KMS-11 (cell line): ENCODE measurements around the gene ADAMTS14.

Experiments
- H2AFZ ChIP-seq: fragments of 200-600 bp; sonication (generic); 2 replicates; pipeline ENCODE4 v1.6.1; 2016; ENCODE audit warnings: antibody characterized with exemption, mixed run types, low read depth
- H3K27ac ChIP-seq: fragments of 200-600 bp; sonication (generic); 2 replicates; pipeline ENCODE4 v1.6.1; 2016; ENCODE audit warnings: mild to moderate bottlenecking, mixed run types
- H3K27me3 ChIP-seq: fragments of 200-600 bp; sonication (generic); 2 replicates; pipeline ENCODE4 v1.6.1; 2017; ENCODE audit warnings: mild to moderate bottlenecking, low read depth, mixed run types, moderate library complexity; ENCODE audit not compliant: insufficient read depth
- H3K36me3 ChIP-seq: fragments of 200-600 bp; sonication (generic); 2 replicates; pipeline ENCODE4 v1.6.1; 2017; ENCODE audit warnings: mild to moderate bottlenecking, mixed run types; ENCODE audit not compliant: insufficient read depth
- H3K4me1 ChIP-seq: fragments of 200-600 bp; sonication (generic); 2 replicates; pipeline ENCODE4 v1.6.1; 2016; ENCODE audit warnings: mild to moderate bottlenecking, low read depth, mixed run types; ENCODE audit not compliant: poor library complexity, severe bottlenecking
- H3K4me2 ChIP-seq: fragments of 200-600 bp; sonication (generic); 2 replicates; pipeline ENCODE4 v1.7.0; 2016; ENCODE audit warnings: mild to moderate bottlenecking, mixed run types
- H3K4me3 ChIP-seq: fragments of 200-600 bp; sonication (generic); IDR thresholded peaks from 2 replicates; pipeline ENCODE4 v1.6.1; 2017; ENCODE audit warnings: low read depth, low read length, mixed read lengths; ENCODE audit not compliant: insufficient read depth
- H3K79me2 ChIP-seq: fragments of 200-600 bp; sonication (generic); 2 replicates; pipeline ENCODE4 v1.6.1; 2016; ENCODE audit warnings: low read depth, mixed run types; ENCODE audit not compliant: insufficient read depth
- H3K9ac ChIP-seq: fragments of 200-600 bp; sonication (generic); 2 replicates; pipeline ENCODE4 v1.6.1; 2016; ENCODE audit warnings: mild to moderate bottlenecking, mixed run types
- H4K20me1 ChIP-seq: fragments of 200-600 bp; sonication (generic); 2 replicates; pipeline ENCODE4 v1.6.1; 2016; ENCODE audit warnings: mild to moderate bottlenecking, mixed run types; ENCODE audit not compliant: insufficient read depth
- CTCF ChIP-seq: fragments of 200-600 bp; sonication (generic); conservative IDR thresholded peaks from 2 replicates; pipeline ENCODE4 v1.6.1; 2017; ENCODE audit warnings: low read depth, mild to moderate bottlenecking, antibody characterized with exemption, low read length, moderate library complexity, mixed read lengths

Gene ADAMTS14

GRCh38 chr10:70791386-70792039, 119.2 kb downstream of the ADAMTS14 start:
- no peaks in the 10 kb centered on the region for H3K79me2 ChIP-seq
- H3K27me3 ChIP-seq = no peaks in the 10 kb centered on the region
- H2AFZ ChIP-seq = no peak overlapping the region
- H3K4me3 ChIP-seq = no peak overlapping the region
- no peaks in the 10 kb centered on the region for H4K20me1 ChIP-seq
- H3K4me1 ChIP-seq = no peaks in the 10 kb centered on the region
- no peaks in the 10 kb centered on the region for H3K36me3 ChIP-seq
- no peak overlapping the region for H3K4me2 ChIP-seq
- no peak overlapping the region for H3K27ac ChIP-seq
- no peak for TF ChIP-seq CTCF
- H3K9ac ChIP-seq = no peak overlapping the region

GRCh38 chr10:70795613-70796012, 123.3 kb downstream of the ADAMTS14 start:
- Histone ChIP-seq H3K4me1 (no peaks in the 10 kb centered on the region), H3K4me2 (no peak overlapping the region), H3K79me2 (no peaks in the 10 kb centered on the region), H3K36me3 (no peaks in the 10 kb centered on the region), H3K27ac (no peak overlapping the region), H2AFZ (no peak overlapping the region), H3K9ac (no peak overlapping the region), H4K20me1 (no peaks in the 10 kb centered on the region), H3K4me3 (no peak overlapping the region), H3K27me3 (no peaks in the 10 kb centered on the region)
- TF ChIP-seq CTCF = no peak

- no peak overlapping the region for H2AFZ ChIP-seq
- no peak overlapping the region for H3K27ac ChIP-seq
- no peaks in the 10 kb centered on the region for H3K79me2 ChIP-seq
- no peak overlapping the region for H3K4me2 ChIP-seq
- H3K36me3 ChIP-seq = no peaks in the 10 kb centered on the region
- no peaks in the 10 kb centered on the region for H4K20me1 ChIP-seq
- no peak for TF ChIP-seq CTCF
- H3K4me3 ChIP-seq = no peak overlapping the region
- no peaks in the 10 kb centered on the region for H3K4me1 ChIP-seq
- H3K9ac ChIP-seq = no peak overlapping the region
- no peaks in the 10 kb centered on the region for H3K27me3 ChIP-seq
Observed at GRCh38 chr10:70797840-70798239, 125.5 kb downstream of the ADAMTS14 start.

GRCh38 chr10:70799124-70799523, 126.8 kb downstream of the ADAMTS14 start:
- Histone ChIP-seq H3K27me3 (no peaks in the 10 kb centered on the region), H3K4me1 (no peaks in the 10 kb centered on the region), H3K36me3 (no peaks in the 10 kb centered on the region), H4K20me1 (no peaks in the 10 kb centered on the region), H3K4me2 (no peak overlapping the region), H3K4me3 (no peak overlapping the region), H2AFZ (no peak overlapping the region), H3K79me2 (no peaks in the 10 kb centered on the region), H3K27ac (no peak overlapping the region), H3K9ac (no peak overlapping the region)
- TF ChIP-seq CTCF = no peak
